NCI-H82 (cell line): ENCODE measurements around the gene PRR29.

Source experiments
- DNase-seq: peaks from one replicate; lab custom pipeline; 2025; lab: John Stamatoyannopoulos, UW

Gene PRR29

DNA sequence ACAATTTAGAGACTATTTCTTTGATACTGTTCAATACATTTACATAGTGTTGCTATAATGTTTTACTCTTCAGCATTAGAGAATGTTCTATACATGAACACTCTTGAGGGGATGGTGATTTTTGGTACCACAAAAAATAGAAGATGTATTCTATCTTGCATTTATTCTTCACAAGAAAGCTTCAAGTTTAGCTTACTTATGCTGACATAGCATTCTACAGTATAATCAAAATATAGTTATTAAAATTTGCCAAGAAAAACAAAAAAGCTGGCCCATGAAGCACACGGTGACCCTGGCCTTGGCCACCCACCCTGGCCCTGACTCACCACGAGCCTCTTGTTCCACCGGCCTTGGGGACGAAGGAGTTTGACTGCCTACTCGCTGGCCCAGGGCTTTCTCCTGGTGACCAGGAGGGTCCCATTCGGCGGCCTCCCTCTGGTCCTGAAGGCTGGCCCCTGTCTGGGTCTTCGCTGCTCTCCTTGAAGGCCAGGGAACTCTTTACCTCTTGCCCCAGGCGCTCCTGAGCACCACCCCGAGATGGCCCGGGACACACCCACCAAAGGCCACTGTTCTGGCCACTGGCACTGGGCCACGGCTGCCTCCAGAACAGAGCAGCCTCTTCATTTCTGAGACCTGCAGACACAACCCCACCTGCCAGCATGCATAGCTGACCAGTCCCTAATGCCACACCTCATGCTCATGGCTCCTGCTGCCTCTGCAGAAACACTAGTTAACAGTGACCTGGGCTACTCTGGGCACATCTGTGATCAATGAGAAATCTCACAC lies 44.7 kb downstream of the PRR29 start:
- DNase-seq, result no peak

DNA sequence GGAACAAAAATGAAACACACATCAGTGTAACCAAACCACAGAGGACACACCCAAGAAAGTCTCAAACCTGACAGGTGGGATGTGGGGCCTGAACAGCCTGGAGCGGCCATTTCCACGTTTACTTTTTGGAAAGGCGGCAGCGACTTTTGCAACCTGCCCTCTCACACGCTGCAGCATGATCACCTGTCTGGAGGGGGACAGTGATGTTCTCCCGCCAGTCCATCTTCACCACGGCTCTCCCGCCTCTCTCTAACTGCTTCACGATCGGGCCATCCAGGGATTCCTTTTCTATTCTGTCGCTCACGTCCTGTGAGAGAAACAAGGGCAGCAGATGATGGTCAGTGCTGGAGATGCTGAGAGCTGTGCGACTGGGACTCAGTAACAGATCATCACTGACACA lies 47.0 kb downstream of the PRR29 start:
- no peak for DNase-seq

DNA sequence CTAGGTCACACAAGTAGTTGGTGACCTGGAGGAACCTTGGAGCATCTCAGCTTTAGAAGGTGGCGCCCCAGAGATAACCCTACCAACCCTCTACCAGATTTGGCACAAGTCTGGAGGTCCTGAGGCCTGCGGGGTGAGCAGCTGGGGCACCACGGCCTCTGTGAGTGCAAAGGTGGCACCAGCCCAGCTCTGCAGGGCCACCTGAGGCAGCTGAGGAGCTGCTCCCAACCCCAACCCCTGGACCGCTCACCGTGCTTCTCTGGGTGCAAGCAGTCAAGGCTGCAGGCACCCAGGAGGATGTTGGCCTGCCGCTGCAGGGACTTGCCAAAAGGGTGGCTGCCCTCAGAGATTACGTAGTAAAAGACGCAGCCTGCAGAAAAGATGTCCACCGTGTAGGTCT lies 50.7 kb downstream of the PRR29 start:
- DNase-seq, result no peak

DNA sequence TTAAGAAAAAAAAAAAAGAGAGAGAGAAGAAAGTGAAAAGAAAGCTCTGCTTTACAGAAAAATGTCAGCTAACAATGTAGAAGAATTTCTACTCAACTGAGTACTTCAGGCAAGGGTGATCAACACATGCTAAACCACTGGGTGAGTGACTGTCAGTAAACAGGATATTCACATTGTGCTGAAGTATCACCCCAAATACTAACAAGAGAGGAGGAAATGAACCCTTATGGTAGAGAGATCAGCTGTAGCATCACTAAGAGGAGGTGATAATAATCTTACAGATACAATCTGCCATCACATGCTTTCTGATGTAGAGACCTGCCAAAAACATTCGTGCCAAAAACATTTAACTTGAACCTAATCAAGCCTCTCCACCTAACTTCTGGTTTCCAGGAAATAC lies 53.0 kb downstream of the PRR29 start:
- no peak for DNase-seq

DNA sequence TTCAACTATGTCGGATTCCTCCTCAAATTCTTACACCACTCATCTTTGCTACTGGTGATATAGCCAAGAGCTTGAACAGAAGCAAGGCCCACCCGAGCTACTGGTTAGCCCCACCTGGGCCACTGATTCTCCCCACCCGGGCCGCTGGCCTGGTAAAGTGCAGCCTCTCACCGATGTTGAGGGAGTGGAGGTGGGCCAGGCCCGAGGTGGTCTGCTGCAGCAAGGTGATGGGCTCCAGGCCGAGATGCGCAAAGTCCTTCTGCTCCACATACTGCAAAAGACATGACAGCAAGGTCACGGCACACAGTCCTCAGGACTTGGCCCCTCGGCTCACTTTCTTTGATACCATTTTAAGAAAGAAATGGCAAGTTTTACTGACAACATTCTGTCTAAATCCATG lies 55.0 kb downstream of the PRR29 start:
- no peak for DNase-seq
